K562 (cell line): ENCODE data around the gene SAMD4A. TPM values are rescaled to one million over a fixed set of nuclear protein-coding genes. Genes with fewer than 3 reads are reported as not detected.

ENCODE experiments used
- HLTF ChIP-seq: fragments of 450-650 bp; IDR thresholded peaks from 2 replicates; pipeline ENCODE4 v1.6.1; 2016
- JUND ChIP-seq, 2 experiments: IDR thresholded peaks; 2 replicates in 1 of 2; 3 replicates in 1 of 2; pipeline ENCODE4 v1.6.1; 2011; ENCODE audit warnings: borderline replicate concordance in 2 of 2, low read depth in 2 of 2, low read length in 2 of 2, improper control_type of control experiment in 1 of 2, missing biosample characterization in 1 of 2, missing genetic modification characterization in 1 of 2, missing genetic modification reagents in 1 of 2
- LCOR ChIP-seq: sonication (generic); formaldehyde crosslinking; IDR thresholded peaks from 2 replicates; pipeline ENCODE4 v1.8.0; 2022; ENCODE audit warnings: mild to moderate bottlenecking, missing genetic modification reagents
- MAZ ChIP-seq, 2 experiments: fragments of 450-650 bp in 1 of 2; sonication (generic) in 1 of 2; formaldehyde crosslinking; IDR thresholded peaks in 1 of 2; conservative IDR thresholded peaks in 1 of 2; 2 replicates each; pipeline versions ENCODE4 v1.4.0 to v1.5.0; 2020; ENCODE audit warnings: mild to moderate bottlenecking in 1 of 2, missing genetic modification reagents in 1 of 2
- MEIS2 ChIP-seq: fragments of 450-650 bp; IDR thresholded peaks from 2 replicates; pipeline ENCODE4 v1.6.1; 2014; ENCODE audit warnings: mild to moderate bottlenecking; ENCODE audit not compliant: partially characterized antibody
- NFIC ChIP-seq: fragments of 450-650 bp; IDR thresholded peaks from 2 replicates; pipeline ENCODE4 v1.6.1; 2017; ENCODE audit warnings: mild to moderate bottlenecking, inconsistent platforms
- PHF21A ChIP-seq: fragments of 450-650 bp; IDR thresholded peaks from 2 replicates; pipeline ENCODE4 v1.6.1; 2017; ENCODE audit warnings: low read depth, borderline replicate concordance
- PTBP1 ChIP-seq: fragments of 200-400 bp; formaldehyde crosslinking; IDR thresholded peaks from 2 replicates; pipeline ENCODE4 v1.6.1; 2017; ENCODE audit warnings: low read depth, low read length
- RB1 ChIP-seq: fragments of 450-650 bp; IDR thresholded peaks from 2 replicates; pipeline ENCODE4 v1.6.1; 2017; ENCODE audit warnings: low read depth, mild to moderate bottlenecking
- SIRT6 ChIP-seq: IDR thresholded peaks from one replicate; pipeline ENCODE4 v1.6.1; 2012; ENCODE audit warnings: low read depth, mild to moderate bottlenecking, control low read depth, inconsistent platforms, low read length, moderate library complexity
- polyA plus RNA-seq, 8 experiments: library from polyadenylated mRNA; depleted of rRNA in 4 of 8; stranded (reverse) in 5 of 8; unstranded in 3 of 8; fragments of >200 nt; fragmentation: Nextera tagmentation in 2 of 8; fragmentation: Illumina TruSeq in 1 of 8; extraction: Ambion mirVana in 2 of 8; extraction: Trizol in 1 of 8; gene quantifications; 2 replicates each; pipeline versions ENCODE4 v1.2.1 to v1.2.3, GENCODE V29; 2011 to 2014; ENCODE audit warnings: inconsistent platforms in 1 of 8, missing spikeins in 1 of 8
- total RNA-seq, 7 experiments: library from RNA; depleted of rRNA in 6 of 7; stranded (reverse); fragments of >200 nt in 6 of 7; fragmentation: Illumina TruSeq in 2 of 7; extraction: Trizol in 2 of 7; gene quantifications; 2 replicates each; pipeline versions ENCODE4 v1.2.1 to v1.2.3, GENCODE V29; 2011 to 2021; ENCODE audit warnings: low replicate concordance in 1 of 7
- TF ChIP-seq, protein P1 (sequence below): fragments of 450-650 bp; IDR thresholded peaks from 2 replicates; pipeline ENCODE4 v1.7.1; 2018; ENCODE audit warnings: mild to moderate bottlenecking, low read depth; ENCODE audit not compliant: partially characterized antibody
- TF ChIP-seq, protein P2 (sequence below): fragments of 200-400 bp; formaldehyde crosslinking; IDR thresholded peaks from 2 replicates; pipeline ENCODE4 v1.6.1; 2017; ENCODE audit warnings: mild to moderate bottlenecking, low read depth, low read length, moderate library complexity
- TF ChIP-seq, protein P3 (sequence below): fragments of 450-650 bp; IDR thresholded peaks from one replicate; pipeline ENCODE4 v1.6.1; 2018; ENCODE audit warnings: mild to moderate bottlenecking, moderate library complexity; ENCODE audit not compliant: partially characterized antibody
- TF ChIP-seq, protein P4 (sequence below): fragments of 250-450 bp; sonication (Bioruptor Pico); IDR thresholded peaks from 2 replicates; pipeline ENCODE4 v1.4.0; 2020

The SAMD4A gene
- total and polyA plus RNA-seq, 9 of the 15 experiments (the other 6 are each of a cell fraction or from before 2014, with no cell fraction given), result 0.66 to 6.8 (median 3.3) TPM

DNA sequence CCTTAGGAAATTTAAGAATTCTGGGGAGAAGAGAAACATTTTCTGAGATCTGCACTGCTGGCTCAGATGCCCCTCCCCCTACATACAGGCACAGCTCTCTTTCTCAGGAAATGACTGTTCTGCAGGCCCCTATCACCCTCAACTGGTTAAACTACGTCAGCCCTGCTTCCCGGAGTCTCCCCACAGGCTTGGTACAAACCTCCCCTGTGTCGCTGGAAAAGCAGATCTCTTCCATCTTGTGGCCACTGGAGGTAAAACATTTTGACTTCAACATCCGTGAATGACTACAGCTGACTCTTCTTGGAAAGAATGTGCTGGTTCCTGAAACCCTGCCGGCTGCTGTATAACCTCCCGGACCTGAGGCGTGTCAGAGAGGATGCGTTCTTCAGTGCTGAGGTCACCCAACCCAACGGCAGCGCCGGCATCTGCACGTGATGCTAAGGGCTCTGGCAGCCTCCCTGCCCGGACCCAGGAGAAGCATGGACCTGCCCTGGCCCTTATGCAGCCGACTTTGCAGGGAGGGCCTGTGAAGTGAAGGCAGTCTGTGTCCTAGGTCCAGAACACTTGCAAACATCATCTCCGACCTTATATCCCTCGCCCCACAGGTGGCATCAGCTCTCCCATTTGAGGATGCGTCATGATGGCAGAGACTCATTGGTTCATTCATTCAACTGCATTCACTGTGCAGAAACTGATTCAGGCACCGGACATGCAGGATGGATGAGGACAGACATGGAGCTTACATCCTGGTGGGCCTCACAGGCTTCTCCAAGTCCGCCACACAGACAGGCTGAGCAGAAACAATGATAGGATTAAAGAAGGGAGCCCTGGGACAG lies 206.5 kb downstream of the SAMD4A start (continued):
- TF ChIP-seq MAZ (CRISPR knock-in tag; conservative IDR thresholded peaks at IDR 0.05 in 1 of 2, IDR thresholded peaks at IDR 0.05 in 1 of 2), result peak in 1 of 2 experiments; percentile 80; a peak in 2 of 4 replicates
- TF ChIP-seq MEIS2, result peak; percentile 14
- TF ChIP-seq, protein P1, sequence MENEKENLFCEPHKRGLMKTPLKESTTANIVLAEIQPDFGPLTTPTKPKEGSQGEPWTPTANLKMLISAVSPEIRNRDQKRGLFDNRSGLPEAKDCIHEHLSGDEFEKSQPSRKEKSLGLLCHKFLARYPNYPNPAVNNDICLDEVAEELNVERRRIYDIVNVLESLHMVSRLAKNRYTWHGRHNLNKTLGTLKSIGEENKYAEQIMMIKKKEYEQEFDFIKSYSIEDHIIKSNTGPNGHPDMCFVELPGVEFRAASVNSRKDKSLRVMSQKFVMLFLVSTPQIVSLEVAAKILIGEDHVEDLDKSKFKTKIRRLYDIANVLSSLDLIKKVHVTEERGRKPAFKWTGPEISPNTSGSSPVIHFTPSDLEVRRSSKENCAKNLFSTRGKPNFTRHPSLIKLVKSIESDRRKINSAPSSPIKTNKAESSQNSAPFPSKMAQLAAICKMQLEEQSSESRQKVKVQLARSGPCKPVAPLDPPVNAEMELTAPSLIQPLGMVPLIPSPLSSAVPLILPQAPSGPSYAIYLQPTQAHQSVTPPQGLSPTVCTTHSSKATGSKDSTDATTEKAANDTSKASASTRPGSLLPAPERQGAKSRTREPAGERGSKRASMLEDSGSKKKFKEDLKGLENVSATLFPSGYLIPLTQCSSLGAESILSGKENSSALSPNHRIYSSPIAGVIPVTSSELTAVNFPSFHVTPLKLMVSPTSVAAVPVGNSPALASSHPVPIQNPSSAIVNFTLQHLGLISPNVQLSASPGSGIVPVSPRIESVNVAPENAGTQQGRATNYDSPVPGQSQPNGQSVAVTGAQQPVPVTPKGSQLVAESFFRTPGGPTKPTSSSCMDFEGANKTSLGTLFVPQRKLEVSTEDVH, result peak; percentile 39
- TF ChIP-seq, protein P2, sequence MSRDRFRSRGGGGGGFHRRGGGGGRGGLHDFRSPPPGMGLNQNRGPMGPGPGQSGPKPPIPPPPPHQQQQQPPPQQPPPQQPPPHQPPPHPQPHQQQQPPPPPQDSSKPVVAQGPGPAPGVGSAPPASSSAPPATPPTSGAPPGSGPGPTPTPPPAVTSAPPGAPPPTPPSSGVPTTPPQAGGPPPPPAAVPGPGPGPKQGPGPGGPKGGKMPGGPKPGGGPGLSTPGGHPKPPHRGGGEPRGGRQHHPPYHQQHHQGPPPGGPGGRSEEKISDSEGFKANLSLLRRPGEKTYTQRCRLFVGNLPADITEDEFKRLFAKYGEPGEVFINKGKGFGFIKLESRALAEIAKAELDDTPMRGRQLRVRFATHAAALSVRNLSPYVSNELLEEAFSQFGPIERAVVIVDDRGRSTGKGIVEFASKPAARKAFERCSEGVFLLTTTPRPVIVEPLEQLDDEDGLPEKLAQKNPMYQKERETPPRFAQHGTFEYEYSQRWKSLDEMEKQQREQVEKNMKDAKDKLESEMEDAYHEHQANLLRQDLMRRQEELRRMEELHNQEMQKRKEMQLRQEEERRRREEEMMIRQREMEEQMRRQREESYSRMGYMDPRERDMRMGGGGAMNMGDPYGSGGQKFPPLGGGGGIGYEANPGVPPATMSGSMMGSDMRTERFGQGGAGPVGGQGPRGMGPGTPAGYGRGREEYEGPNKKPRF, result no peak
- TF ChIP-seq LCOR, result no peak
- no peak for TF ChIP-seq PTBP1
- no peak for TF ChIP-seq SIRT6
- TF ChIP-seq PHF21A, result no peak
- TF ChIP-seq HLTF, result no peak
- TF ChIP-seq RB1, result 0 out of 2 replicates have a peak, but pooled peaks have one; percentile 38
- TF ChIP-seq NFIC, result 0 out of 2 replicates have a peak, but pooled peaks have one; percentile 10
- TF ChIP-seq, protein P3, sequence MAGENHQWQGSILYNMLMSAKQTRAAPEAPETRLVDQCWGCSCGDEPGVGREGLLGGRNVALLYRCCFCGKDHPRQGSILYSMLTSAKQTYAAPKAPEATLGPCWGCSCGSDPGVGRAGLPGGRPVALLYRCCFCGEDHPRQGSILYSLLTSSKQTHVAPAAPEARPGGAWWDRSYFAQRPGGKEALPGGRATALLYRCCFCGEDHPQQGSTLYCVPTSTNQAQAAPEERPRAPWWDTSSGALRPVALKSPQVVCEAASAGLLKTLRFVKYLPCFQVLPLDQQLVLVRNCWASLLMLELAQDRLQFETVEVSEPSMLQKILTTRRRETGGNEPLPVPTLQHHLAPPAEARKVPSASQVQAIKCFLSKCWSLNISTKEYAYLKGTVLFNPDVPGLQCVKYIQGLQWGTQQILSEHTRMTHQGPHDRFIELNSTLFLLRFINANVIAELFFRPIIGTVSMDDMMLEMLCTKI, result no peak
- peak; percentile 87 for TF ChIP-seq JUND (IDR thresholded peaks at IDR 0.05; ENCODE audit: borderline replicate concordance, low read depth, low read length)
- peak; percentile 85; the same call in 2 of the 3 replicates for TF ChIP-seq JUND (tag; IDR thresholded peaks at IDR 0.05; ENCODE audit: borderline replicate concordance, low read depth, low read length)
- TF ChIP-seq, protein P4, sequence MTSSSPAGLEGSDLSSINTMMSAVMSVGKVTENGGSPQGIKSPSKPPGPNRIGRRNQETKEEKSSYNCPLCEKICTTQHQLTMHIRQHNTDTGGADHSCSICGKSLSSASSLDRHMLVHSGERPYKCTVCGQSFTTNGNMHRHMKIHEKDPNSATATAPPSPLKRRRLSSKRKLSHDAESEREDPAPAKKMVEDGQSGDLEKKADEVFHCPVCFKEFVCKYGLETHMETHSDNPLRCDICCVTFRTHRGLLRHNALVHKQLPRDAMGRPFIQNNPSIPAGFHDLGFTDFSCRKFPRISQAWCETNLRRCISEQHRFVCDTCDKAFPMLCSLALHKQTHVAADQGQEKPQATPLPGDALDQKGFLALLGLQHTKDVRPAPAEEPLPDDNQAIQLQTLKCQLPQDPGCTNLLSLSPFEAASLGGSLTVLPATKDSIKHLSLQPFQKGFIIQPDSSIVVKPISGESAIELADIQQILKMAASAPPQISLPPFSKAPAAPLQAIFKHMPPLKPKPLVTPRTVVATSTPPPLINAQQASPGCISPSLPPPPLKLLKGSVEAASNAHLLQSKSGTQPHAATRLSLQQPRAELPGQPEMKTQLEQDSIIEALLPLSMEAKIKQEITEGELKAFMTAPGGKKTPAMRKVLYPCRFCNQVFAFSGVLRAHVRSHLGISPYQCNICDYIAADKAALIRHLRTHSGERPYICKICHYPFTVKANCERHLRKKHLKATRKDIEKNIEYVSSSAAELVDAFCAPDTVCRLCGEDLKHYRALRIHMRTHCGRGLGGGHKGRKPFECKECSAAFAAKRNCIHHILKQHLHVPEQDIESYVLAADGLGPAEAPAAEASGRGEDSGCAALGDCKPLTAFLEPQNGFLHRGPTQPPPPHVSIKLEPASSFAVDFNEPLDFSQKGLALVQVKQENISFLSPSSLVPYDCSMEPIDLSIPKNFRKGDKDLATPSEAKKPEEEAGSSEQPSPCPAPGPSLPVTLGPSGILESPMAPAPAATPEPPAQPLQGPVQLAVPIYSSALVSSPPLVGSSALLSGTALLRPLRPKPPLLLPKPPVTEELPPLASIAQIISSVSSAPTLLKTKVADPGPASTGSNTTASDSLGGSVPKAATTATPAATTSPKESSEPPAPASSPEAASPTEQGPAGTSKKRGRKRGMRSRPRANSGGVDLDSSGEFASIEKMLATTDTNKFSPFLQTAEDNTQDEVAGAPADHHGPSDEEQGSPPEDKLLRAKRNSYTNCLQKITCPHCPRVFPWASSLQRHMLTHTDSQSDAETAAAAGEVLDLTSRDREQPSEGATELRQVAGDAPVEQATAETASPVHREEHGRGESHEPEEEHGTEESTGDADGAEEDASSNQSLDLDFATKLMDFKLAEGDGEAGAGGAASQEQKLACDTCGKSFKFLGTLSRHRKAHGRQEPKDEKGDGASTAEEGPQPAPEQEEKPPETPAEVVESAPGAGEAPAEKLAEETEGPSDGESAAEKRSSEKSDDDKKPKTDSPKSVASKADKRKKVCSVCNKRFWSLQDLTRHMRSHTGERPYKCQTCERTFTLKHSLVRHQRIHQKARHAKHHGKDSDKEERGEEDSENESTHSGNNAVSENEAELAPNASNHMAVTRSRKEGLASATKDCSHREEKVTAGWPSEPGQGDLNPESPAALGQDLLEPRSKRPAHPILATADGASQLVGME, result no peak
